ENCODE results near the gene SLC25A30. TPM values are rescaled to one million over a fixed set of nuclear protein-coding genes. Genes with fewer than 3 reads are reported as not detected.

Gene SLC25A30
- total RNA-seq, 2 experiments from 2014 or later, result 23.2 to 28.6 TPM

- no peaks in the 10 kb centered on the region for H3K9me3 Mint-ChIP-seq
- Histone ChIP-seq H3K9me3 (ENCODE audit: control insufficient read depth in 1 of 2, insufficient read depth in 1 of 2, low read length in 2 of 2) (no peaks in the 10 kb centered on the region), H3K4me1 (ENCODE audit: insufficient read depth, low read length) (peaks cover 30% of the 10 kb centered on the region), H3K4me3 (ENCODE audit: low read length) (peak within 1 kb of the TSS; percentile 94), H3K36me3 (ENCODE audit: insufficient read depth, low read length) (no peaks in the 10 kb centered on the region), H3K27me3 (ENCODE audit: control insufficient read depth in 1 of 2, insufficient read depth in 2 of 2, low read length in 2 of 2) (no peaks in the 10 kb centered on the region), H3K27ac (ENCODE audit: low read depth in 1 of 2, low read length in 2 of 2) (peak within 1 kb of the TSS; percentile 78 to 97)
- DNase-seq, result peak; percentile 88 to 98 (median 93)
- CTCF ChIA-PET, result interaction anchor here (0.9 to 2.0 kb wide), 11 partner anchors 9 to 418 kb away, joined by 3 to 12 read pairs (median 6); partner anchors contain the start of genes SLC25A30 and TPT1
- intact Hi-C loops (cut with DNase I, micrococcal nuclease), result loop anchor here (1.0 to 10.0 kb wide), 8 partner anchors 46 to 890 kb away; partner anchors contain the start of genes SLC25A30 (in 2 of the 2), TPT1 (in 2 of the 2) and TSC22D1 (in 1 of the 2)
- H3K27me3 Mint-ChIP-seq, result no peaks in the 10 kb centered on the region
- POLR2A ChIA-PET, result interaction anchor here (0.7 to 2.5 kb wide), 13 partner anchors 9 to 345 kb away, joined by 3 to 59 read pairs (median 5); partner anchors contain the start of genes GTF2F2, SLC25A30 and TPT1
- peak; percentile 93 for ATAC-seq (ENCODE audit: poor library complexity)
- peak within 1 kb of the TSS; percentile 84 for H3K4me3 Mint-ChIP-seq
- H3K36me3 Mint-ChIP-seq (ENCODE audit: low read depth), result peaks cover 14% of the 10 kb centered on the region
- H3K4me1 Mint-ChIP-seq (ENCODE audit: low read depth), result peaks cover 60% of the 10 kb centered on the region
- TF ChIP-seq, protein P1, sequence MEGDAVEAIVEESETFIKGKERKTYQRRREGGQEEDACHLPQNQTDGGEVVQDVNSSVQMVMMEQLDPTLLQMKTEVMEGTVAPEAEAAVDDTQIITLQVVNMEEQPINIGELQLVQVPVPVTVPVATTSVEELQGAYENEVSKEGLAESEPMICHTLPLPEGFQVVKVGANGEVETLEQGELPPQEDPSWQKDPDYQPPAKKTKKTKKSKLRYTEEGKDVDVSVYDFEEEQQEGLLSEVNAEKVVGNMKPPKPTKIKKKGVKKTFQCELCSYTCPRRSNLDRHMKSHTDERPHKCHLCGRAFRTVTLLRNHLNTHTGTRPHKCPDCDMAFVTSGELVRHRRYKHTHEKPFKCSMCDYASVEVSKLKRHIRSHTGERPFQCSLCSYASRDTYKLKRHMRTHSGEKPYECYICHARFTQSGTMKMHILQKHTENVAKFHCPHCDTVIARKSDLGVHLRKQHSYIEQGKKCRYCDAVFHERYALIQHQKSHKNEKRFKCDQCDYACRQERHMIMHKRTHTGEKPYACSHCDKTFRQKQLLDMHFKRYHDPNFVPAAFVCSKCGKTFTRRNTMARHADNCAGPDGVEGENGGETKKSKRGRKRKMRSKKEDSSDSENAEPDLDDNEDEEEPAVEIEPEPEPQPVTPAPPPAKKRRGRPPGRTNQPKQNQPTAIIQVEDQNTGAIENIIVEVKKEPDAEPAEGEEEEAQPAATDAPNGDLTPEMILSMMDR (IDR thresholded peaks at IDR 0.05), result peak; percentile 50
- peak within 1 kb of the TSS; percentile 85 for H3K27ac Mint-ChIP-seq
Observed at GRCh38 chr13:45464687-45465453, 46.7 kb upstream of the SLC25A30 start, which contains the start of gene COG3. Gene COG3, plus strand, starts transcription at chr13:45464939. Its CDS starts 98 bp downstream, at chr13:45465037.

GRCh38 chr13:45464141-45464686 lies 46.0 kb upstream of the SLC25A30 start:
- peaks cover 53% of the 10 kb centered on the region for H3K4me1 Mint-ChIP-seq (ENCODE audit: low read depth)

More at GRCh38 chr13:45464141-45464686, 46.0 kb upstream of the SLC25A30 start:
- no peaks in the 10 kb centered on the region for H3K9me3 ChIP-seq (ENCODE audit: control insufficient read depth in 1 of 2, insufficient read depth in 1 of 2, low read length in 2 of 2)
- ChIA-PET POLR2A (interaction anchor here (0.7 to 2.5 kb wide), 13 partner anchors 10 to 345 kb away, joined by 3 to 59 read pairs (median 5); partner anchors contain the start of genes GTF2F2, SLC25A30 and TPT1), CTCF (interaction anchor here (0.5 to 2.0 kb wide), 10 partner anchors 10 to 418 kb away, joined by 3 to 12 read pairs (median 7); partner anchors contain the start of genes SLC25A30 and TPT1)
- Mint-ChIP-seq H3K27ac (peak overlapping the region; percentile 85), H3K36me3 (ENCODE audit: low read depth) (peaks cover 14% of the 10 kb centered on the region), H3K27me3 (no peaks in the 10 kb centered on the region), H3K4me3 (peak overlapping the region; percentile 84), H3K9me3 (no peaks in the 10 kb centered on the region)
- no peaks in the 10 kb centered on the region for H3K27me3 ChIP-seq (ENCODE audit: control insufficient read depth in 1 of 2, insufficient read depth in 2 of 2, low read length in 2 of 2)
- TF ChIP-seq, protein P1 (IDR thresholded peaks at IDR 0.05), result no peak
- ATAC-seq (ENCODE audit: poor library complexity) (no peak), DNase-seq (no peak)
- H3K4me1 ChIP-seq (ENCODE audit: insufficient read depth, low read length), result peaks cover 30% of the 10 kb centered on the region
- peak overlapping the region; percentile 55 to 71 for H3K27ac ChIP-seq (ENCODE audit: low read depth in 1 of 2, low read length in 2 of 2)
- peak overlapping the region; percentile 94 for H3K4me3 ChIP-seq (ENCODE audit: low read length)
- H3K36me3 ChIP-seq (ENCODE audit: insufficient read depth, low read length), result no peaks in the 10 kb centered on the region
- intact Hi-C loops (cut with DNase I, micrococcal nuclease), result loop anchor here (1.0 to 10.0 kb wide), 7 partner anchors 45 to 889 kb away; partner anchors contain the start of genes SLC25A30 (in 2 of the 2), TPT1 (in 2 of the 2) and TSC22D1 (in 1 of the 2)
